Transverse colon (tissue), 4 donors: ENCODE data around the gene HMHB1. TPM values are rescaled to one million over a fixed set of nuclear protein-coding genes. Genes with fewer than 3 reads are reported as not detected.

Experiments
- DNase-seq: peaks from one replicate; pipeline ENCODE4 v3.0.0-alpha.2; 2019
- H3K27ac ChIP-seq, 4 donors: fragments of 200-600 bp; sonication (generic); 2 replicates each; pipeline ENCODE4 v1.5.1; 2016 to 2018; ENCODE audit warnings: inconsistent platforms in 4 of 4
- H3K27me3 ChIP-seq: fragments of 200-600 bp; sonication (generic); 2 replicates; pipeline ENCODE4 v1.5.1; 2017; ENCODE audit warnings: inconsistent platforms
- H3K36me3 ChIP-seq, 4 donors: fragments of 200-600 bp; sonication (generic); 2 replicates each; pipeline ENCODE4 v1.5.1; 2017 to 2019; ENCODE audit warnings: inconsistent platforms in 4 of 4
- H3K4me1 ChIP-seq, 4 donors: fragments of 200-600 bp; sonication (generic); 2 replicates each; pipeline ENCODE4 v1.5.1; 2017 to 2020; ENCODE audit warnings: inconsistent platforms in 4 of 4
- H3K4me3 ChIP-seq, 4 donors: fragments of 200-600 bp; sonication (generic); 1 replicate in 1 of 4; 2 replicates in 3 of 4; pipeline versions ENCODE4 v1.5.1 to v1.6.1; 2017 to 2019; ENCODE audit warnings: inconsistent platforms in 4 of 4
- H3K9me3 ChIP-seq, 2 donors: fragments of 200-600 bp; sonication (generic); 2 replicates each; pipeline ENCODE4 v1.5.1; 2017 to 2019; ENCODE audit warnings: inconsistent platforms in 2 of 2
- EP300 ChIP-seq: sonication (generic); formaldehyde crosslinking; IDR thresholded peaks from one replicate; pipeline ENCODE4 v1.6.1; 2017; ENCODE audit warnings: antibody characterized with exemption, low read depth
- POLR2A ChIP-seq: fragments of 450-650 bp; IDR thresholded peaks from one replicate; pipeline ENCODE4 v1.6.1; 2016; ENCODE audit warnings: antibody characterized with exemption, mild to moderate bottlenecking, moderate library complexity
- POLR2AphosphoS5 ChIP-seq, 3 donors: sonication (generic); formaldehyde crosslinking; IDR thresholded peaks; one replicate each; pipeline ENCODE4 v1.6.1; 2016; ENCODE audit warnings: antibody characterized with exemption in 3 of 3
- WGBS, 2 donors: methylation state at CpG; one replicate each; pipeline ENCODE4 v1.1.5; 2018; ENCODE audit warnings: low coverage in 1 of 2; 5-methylcytosine and 5-hydroxymethylcytosine counted together
- in situ Hi-C, 4 donors: fragments of 200-750 bp; cut with MboI; loops; one replicate each; pipeline versions ENCODE4 v1.15.0 to v1.15.1; 2017; ENCODE audit warnings: low sequenced_read_pairs in 3 of 4, low pct_ligation_motif_present in 1 of 4, low pct_unique_long_range_greater_than_20kb in 1 of 4
- intact Hi-C: fragments of 100-400 bp; cut with DNase I; formaldehyde crosslinking; loops from one replicate; pipeline ENCODE4 v1.15.1; 2023; ENCODE audit warnings: low total_unique reads
- total RNA-seq, 4 donors: library from RNA; depleted of rRNA; stranded (reverse); fragments of >200 nt; gene quantifications; one replicate each; pipeline ENCODE4 v1.1.0, GENCODE V29; 2016
- TF ChIP-seq, protein P1 (sequence below), 5 experiments: fragments of 200-600 bp in 3 of 5; fragments of 450-650 bp in 2 of 5; sonication (generic) in 3 of 5; IDR thresholded peaks; 1 replicate in 2 of 5; 2 replicates in 3 of 5; pipeline ENCODE4 v1.5.1; 2016 to 2017; ENCODE audit warnings: antibody characterized with exemption in 5 of 5, inconsistent platforms in 3 of 5, mild to moderate bottlenecking in 2 of 5, moderate library complexity in 1 of 5

The HMHB1 gene
- total RNA-seq, 4 donors from 2014 or later = not detected

DNA sequence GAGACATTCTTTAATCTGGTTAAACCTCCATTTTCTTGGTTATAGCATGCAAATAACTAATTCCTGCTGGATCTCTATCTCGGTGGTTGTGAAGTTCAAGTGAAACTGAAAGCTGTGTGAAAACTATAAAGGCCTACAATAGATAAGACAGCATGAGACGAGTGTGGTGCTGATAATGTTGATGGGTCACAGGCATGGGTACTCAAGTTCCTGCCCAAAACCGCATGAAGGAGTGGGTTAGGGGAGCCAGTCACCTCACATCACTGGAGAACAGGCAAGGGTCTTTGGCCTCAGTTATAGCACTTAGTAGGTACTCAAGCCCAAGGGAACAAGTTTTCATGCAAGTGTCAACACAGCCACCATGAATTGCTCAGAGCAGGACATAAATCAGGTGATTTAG, 16.7 kb downstream of the HMHB1 start:
- no peaks in the 10 kb centered on the region for H3K9me3 ChIP-seq
- no peak for DNase-seq
- H3K27me3 ChIP-seq = no peaks in the 10 kb centered on the region
- intact Hi-C loops (loop anchor here (10.0 kb wide), 1 partner anchor 904 kb away; no protein-coding TSS in a partner anchor), in situ Hi-C loops (loop anchor here in 2 of 4 donors (10.0 kb wide), 2 partner anchors 424 to 904 kb away; partner anchors contain the start of gene NR3C1 (in 1 of the 2))
- H3K36me3 ChIP-seq = no peaks in the 10 kb centered on the region
- TF ChIP-seq, protein P1, sequence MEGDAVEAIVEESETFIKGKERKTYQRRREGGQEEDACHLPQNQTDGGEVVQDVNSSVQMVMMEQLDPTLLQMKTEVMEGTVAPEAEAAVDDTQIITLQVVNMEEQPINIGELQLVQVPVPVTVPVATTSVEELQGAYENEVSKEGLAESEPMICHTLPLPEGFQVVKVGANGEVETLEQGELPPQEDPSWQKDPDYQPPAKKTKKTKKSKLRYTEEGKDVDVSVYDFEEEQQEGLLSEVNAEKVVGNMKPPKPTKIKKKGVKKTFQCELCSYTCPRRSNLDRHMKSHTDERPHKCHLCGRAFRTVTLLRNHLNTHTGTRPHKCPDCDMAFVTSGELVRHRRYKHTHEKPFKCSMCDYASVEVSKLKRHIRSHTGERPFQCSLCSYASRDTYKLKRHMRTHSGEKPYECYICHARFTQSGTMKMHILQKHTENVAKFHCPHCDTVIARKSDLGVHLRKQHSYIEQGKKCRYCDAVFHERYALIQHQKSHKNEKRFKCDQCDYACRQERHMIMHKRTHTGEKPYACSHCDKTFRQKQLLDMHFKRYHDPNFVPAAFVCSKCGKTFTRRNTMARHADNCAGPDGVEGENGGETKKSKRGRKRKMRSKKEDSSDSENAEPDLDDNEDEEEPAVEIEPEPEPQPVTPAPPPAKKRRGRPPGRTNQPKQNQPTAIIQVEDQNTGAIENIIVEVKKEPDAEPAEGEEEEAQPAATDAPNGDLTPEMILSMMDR (IDR thresholded peaks at IDR 0.05) = no peak
- TF ChIP-seq POLR2A (no peak), EP300 (no peak)
- no peaks in the 10 kb centered on the region for H3K4me1 ChIP-seq
- 6 to 37% methylated on average over 2 to 3 of the region's 3 CpGs for WGBS, 2 donors
- H3K27ac ChIP-seq = no peak overlapping the region
- H3K4me3 ChIP-seq = no peak overlapping the region

DNA sequence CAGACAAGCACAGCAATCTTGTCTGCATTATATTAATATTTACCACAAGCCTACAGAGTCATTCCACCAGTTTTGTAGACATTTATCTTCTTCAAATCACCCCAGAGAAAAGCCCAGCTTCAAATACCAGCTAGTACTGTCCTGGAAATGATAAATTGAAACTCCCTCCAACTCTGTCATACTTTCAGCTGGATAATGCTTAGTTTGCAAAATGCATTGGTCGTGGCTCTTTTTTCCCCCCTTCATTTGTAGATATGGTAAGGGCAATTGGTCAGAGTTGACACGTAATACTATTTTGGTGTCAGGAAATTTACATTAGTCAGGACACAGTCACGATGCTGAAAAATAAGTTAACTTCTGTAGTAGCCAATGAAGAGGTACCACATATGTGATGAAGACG, 21.2 kb downstream of the HMHB1 start:
- no peak for DNase-seq
- TF ChIP-seq POLR2AphosphoS5 (IDR thresholded peaks at IDR 0.05) (no peak), POLR2A (no peak), EP300 (no peak)
- TF ChIP-seq, protein P1 (IDR thresholded peaks at IDR 0.05) = no peak
- Histone ChIP-seq H3K27ac (no peak overlapping the region), H3K4me3 (no peak overlapping the region), H3K9me3 (no peaks in the 10 kb centered on the region), H3K4me1 (no peaks in the 10 kb centered on the region), H3K36me3 (no peaks in the 10 kb centered on the region), H3K27me3 (no peaks in the 10 kb centered on the region)
- intact Hi-C loops = no loop called here
- 93% methylated on average over 3 to 4 of the region's 4 CpGs for WGBS, 2 donors
- in situ Hi-C loops = no loop called here

DNA sequence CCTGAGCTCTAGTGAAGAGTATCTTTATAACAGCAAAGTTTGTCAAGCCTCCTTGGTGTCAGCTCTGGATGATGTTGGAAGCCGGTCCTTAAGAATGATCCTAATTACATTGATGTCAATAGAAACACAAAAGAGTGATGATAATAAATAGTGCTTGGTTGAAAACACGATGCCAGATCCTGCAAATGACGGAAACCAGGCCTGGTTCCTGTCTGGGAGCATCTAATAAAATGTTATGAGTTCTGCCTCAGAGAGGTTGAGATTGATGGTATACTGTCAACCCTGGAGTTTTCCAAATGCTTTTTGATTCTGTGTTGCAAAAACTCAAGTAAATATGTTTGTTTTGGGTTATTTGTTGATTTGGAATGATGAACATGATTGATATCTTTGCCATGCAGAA, 23.3 kb downstream of the HMHB1 start:
- Histone ChIP-seq H3K27ac (no peak overlapping the region), H3K36me3 (no peaks in the 10 kb centered on the region), H3K4me1 (no peaks in the 10 kb centered on the region), H3K9me3 (no peaks in the 10 kb centered on the region), H3K4me3 (no peak overlapping the region), H3K27me3 (no peaks in the 10 kb centered on the region)
- TF ChIP-seq POLR2AphosphoS5 (IDR thresholded peaks at IDR 0.05) = no peak
- no peak for DNase-seq
- intact Hi-C loops = no loop called here
- in situ Hi-C loops = no loop called here
- 84 to 90% methylated on average over 2 to 3 of the region's 3 CpGs for WGBS, 2 donors

DNA sequence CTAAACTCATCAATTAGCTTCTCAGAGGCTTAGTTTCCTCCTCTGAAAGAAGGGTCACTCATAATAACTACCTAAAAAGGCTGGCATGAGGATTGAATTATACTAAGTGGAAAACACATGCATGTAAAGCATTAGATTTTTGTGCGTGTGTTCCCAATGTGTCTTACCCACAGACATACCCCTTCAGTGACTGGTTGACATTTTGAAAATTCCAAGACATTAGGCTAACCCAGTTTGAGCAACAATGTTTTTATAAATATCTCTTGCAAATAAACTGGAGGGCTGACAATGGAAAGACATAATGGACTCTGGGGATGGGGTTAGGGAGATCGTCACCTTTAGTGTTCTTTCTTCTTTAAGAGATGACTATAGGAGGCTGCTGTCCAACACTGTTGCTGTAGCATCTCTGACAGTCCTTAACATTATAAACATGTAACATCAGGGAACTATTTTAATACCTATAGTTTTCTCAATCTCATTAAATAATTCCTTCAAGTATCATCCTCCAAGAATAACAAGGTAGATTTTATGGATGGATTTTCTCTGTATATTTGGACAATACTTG, 24.3 kb downstream of the HMHB1 start:
- intact Hi-C loops = no loop called here
- TF ChIP-seq POLR2AphosphoS5 (IDR thresholded peaks at IDR 0.05) (no peak), EP300 (no peak), POLR2A (no peak)
- TF ChIP-seq, protein P1 (IDR thresholded peaks at IDR 0.05) = no peak
- H3K36me3 ChIP-seq = no peaks in the 10 kb centered on the region
- H3K4me1 ChIP-seq = no peaks in the 10 kb centered on the region
- no peak overlapping the region for H3K4me3 ChIP-seq
- no peak for DNase-seq
- no peaks in the 10 kb centered on the region for H3K9me3 ChIP-seq
- no peak overlapping the region for H3K27ac ChIP-seq
- no peaks in the 10 kb centered on the region for H3K27me3 ChIP-seq
- in situ Hi-C loops = no loop called here
- WGBS, 2 donors = 75 to 90% methylated on average over 2 of the region's 2 CpGs

DNA sequence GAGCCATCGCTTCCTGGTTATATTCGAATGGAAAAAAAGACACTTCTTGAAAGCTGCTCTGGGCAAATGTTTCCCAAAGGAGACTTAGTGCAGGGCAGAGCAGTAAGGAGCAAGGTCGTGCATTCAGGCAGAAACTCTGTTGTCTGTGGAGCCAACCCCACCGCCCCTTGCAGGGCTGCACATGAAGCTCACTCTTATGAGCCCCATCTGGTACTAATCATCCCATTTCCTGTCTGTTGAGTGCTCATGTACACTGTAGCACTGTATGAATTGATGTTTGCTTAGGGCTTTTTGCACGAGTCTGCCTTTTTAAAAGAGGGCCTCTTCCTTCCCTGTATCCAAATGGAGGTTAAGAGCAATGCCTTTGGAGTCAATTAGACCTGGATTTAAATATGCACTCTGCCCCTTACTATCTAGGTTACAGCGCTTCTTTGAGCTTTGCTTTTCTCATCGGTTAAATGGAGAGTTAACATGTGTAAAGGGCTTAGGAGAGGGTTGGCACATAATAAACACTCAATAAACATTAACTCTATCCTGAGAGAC, 25.4 kb downstream of the HMHB1 start:
- Histone ChIP-seq H3K27me3 (no peaks in the 10 kb centered on the region), H3K27ac (no peak overlapping the region), H3K9me3 (no peaks in the 10 kb centered on the region), H3K4me1 (no peaks in the 10 kb centered on the region), H3K36me3 (no peaks in the 10 kb centered on the region), H3K4me3 (no peak overlapping the region)
- in situ Hi-C loops (no loop called here), intact Hi-C loops (no loop called here)
- TF ChIP-seq EP300 (no peak), POLR2A (no peak), POLR2AphosphoS5 (IDR thresholded peaks at IDR 0.05) (no peak)
- TF ChIP-seq, protein P1 (IDR thresholded peaks at IDR 0.05) = no peak
- WGBS, 2 donors = 66 to 70% methylated on average over 4 to 7 of the region's 7 CpGs
- DNase-seq = no peak
